Activated CD8-positive, alpha-beta T cell treated with anti-CD3 and anti-CD28 coated beads for 36 hours (primary cell): ENCODE results near the gene DPP6. TPM values are rescaled to one million over a fixed set of nuclear protein-coding genes. Genes with fewer than 3 reads are reported as not detected.

Experiments
- ATAC-seq: fragments of 200-7000 bp; cut with Tn5 transposase; one replicate; pipeline ENCODE4 v1.10.0; 2021; ENCODE audit warnings: mild to moderate bottlenecking, moderate library complexity
- CTCF ChIA-PET: fragments of 350-600 bp; sonication (Branson Sonifier 250); formaldehyde crosslinking; loops from one replicate; lab custom pipeline; 2021; ENCODE audit warnings: antibody characterized with exemption; lab: Charles Lee
- POLR2A ChIA-PET: fragments of 350-600 bp; sonication (Branson Sonifier 250); formaldehyde crosslinking; loops from one replicate; lab custom pipeline; 2021; ENCODE audit warnings: antibody characterized with exemption; lab: Charles Lee
- DNase-seq: peaks from one replicate; pipeline ENCODE4 v3.0.0-alpha.2; 2020
- H3K27ac Mint-ChIP-seq: one replicate; pipeline ENCODE4 v1.8.0; 2021; ENCODE audit warnings: mild to moderate bottlenecking, mixed read lengths
- H3K27me3 Mint-ChIP-seq: one replicate; pipeline ENCODE4 v1.8.0; 2021; ENCODE audit warnings: mixed read lengths
- H3K36me3 Mint-ChIP-seq: one replicate; pipeline ENCODE4 v1.8.0; 2021; ENCODE audit warnings: low read depth, mixed read lengths
- H3K4me1 Mint-ChIP-seq: one replicate; pipeline ENCODE4 v1.8.0; 2021; ENCODE audit warnings: low read depth, mixed read lengths
- H3K4me3 Mint-ChIP-seq: one replicate; pipeline ENCODE4 v1.8.0; 2021; ENCODE audit warnings: mild to moderate bottlenecking, moderate library complexity, mixed read lengths
- H3K9me3 Mint-ChIP-seq: one replicate; pipeline ENCODE4 v1.8.0; 2021; ENCODE audit warnings: mixed read lengths
- CTCF ChIP-seq: fragments of 200-600 bp; IDR thresholded peaks from one replicate; pipeline ENCODE4 v1.8.0; 2022; ENCODE audit warnings: antibody characterized with exemption, mild to moderate bottlenecking
- intact Hi-C: fragments of 100-400 bp; cut with micrococcal nuclease; formaldehyde crosslinking; loops from one replicate; pipeline ENCODE4 v1.10.0; 2022
- total RNA-seq, 2 experiments: library from RNA; stranded (reverse); gene quantifications; one replicate each; pipeline ENCODE4 v1.2.3, GENCODE V29; 2021

The DPP6 gene
- total RNA-seq, 2 experiments from 2014 or later = not detected

- ChIA-PET POLR2A (no interaction called here), CTCF (no interaction called here)
- H3K36me3 Mint-ChIP-seq = no peaks in the 10 kb centered on the region
- intact Hi-C loops = no loop called here
- no peak overlapping the region for H3K27ac Mint-ChIP-seq
- no peaks in the 10 kb centered on the region for H3K4me1 Mint-ChIP-seq
- TF ChIP-seq CTCF = no peak
- peaks cover 6% of the 10 kb centered on the region for H3K27me3 Mint-ChIP-seq
- H3K9me3 Mint-ChIP-seq = no peaks in the 10 kb centered on the region
- no peak overlapping the region for H3K4me3 Mint-ChIP-seq
- no peak for ATAC-seq
- DNase-seq = no peak
Observed at GRCh38 chr7:154875297-154875696, 823.1 kb downstream of the DPP6 start.

- Mint-ChIP-seq H3K27ac (no peak overlapping the region), H3K9me3 (no peaks in the 10 kb centered on the region), H3K4me1 (no peaks in the 10 kb centered on the region), H3K27me3 (peaks cover 2% of the 10 kb centered on the region), H3K36me3 (no peaks in the 10 kb centered on the region), H3K4me3 (no peak overlapping the region)
- ChIA-PET CTCF (no interaction called here), POLR2A (no interaction called here)
- intact Hi-C loops = no loop called here
- ATAC-seq (no peak), DNase-seq (no peak)
- no peak for TF ChIP-seq CTCF
Observed at GRCh38 chr7:154876516-154876915, 824.3 kb downstream of the DPP6 start.

GRCh38 chr7:154877031-154877430 is 824.8 kb downstream of the DPP6 start:
- H3K4me1 Mint-ChIP-seq = no peaks in the 10 kb centered on the region
- intact Hi-C loops = no loop called here
- no peak overlapping the region for H3K4me3 Mint-ChIP-seq
- no peak for TF ChIP-seq CTCF
- H3K9me3 Mint-ChIP-seq = no peaks in the 10 kb centered on the region
- H3K27me3 Mint-ChIP-seq = peaks cover 2% of the 10 kb centered on the region
- POLR2A ChIA-PET = no interaction called here
- ATAC-seq (no peak), DNase-seq (no peak)
- no peaks in the 10 kb centered on the region for H3K36me3 Mint-ChIP-seq
- no peak overlapping the region for H3K27ac Mint-ChIP-seq
- CTCF ChIA-PET = no interaction called here

GRCh38 chr7:154879629-154880028 is 827.4 kb downstream of the DPP6 start:
- Mint-ChIP-seq H3K4me3 (no peak overlapping the region), H3K27me3 (peaks cover 2% of the 10 kb centered on the region), H3K27ac (no peak overlapping the region), H3K9me3 (no peaks in the 10 kb centered on the region), H3K36me3 (no peaks in the 10 kb centered on the region), H3K4me1 (no peaks in the 10 kb centered on the region)
- ChIA-PET POLR2A (no interaction called here), CTCF (no interaction called here)
- intact Hi-C loops = no loop called here
- no peak for ATAC-seq
- no peak for DNase-seq
- TF ChIP-seq CTCF = no peak

- ChIA-PET POLR2A (no interaction called here), CTCF (interaction anchor here (1.0 kb wide), 1 partner anchor 47 kb away, joined by 3 read pairs; no protein-coding TSS in a partner anchor)
- DNase-seq (no peak), ATAC-seq (no peak)
- Mint-ChIP-seq H3K4me3 (no peak overlapping the region), H3K27me3 (peaks cover 2% of the 10 kb centered on the region), H3K4me1 (no peaks in the 10 kb centered on the region), H3K27ac (no peak overlapping the region), H3K36me3 (no peaks in the 10 kb centered on the region), H3K9me3 (no peaks in the 10 kb centered on the region)
- TF ChIP-seq CTCF = no peak
- intact Hi-C loops = no loop called here
Observed at GRCh38 chr7:154880513-154880912, 828.3 kb downstream of the DPP6 start.
